HG02642 (cell line): ENCODE data around the gene ICOSLG.
"Not testable (repeated sequence)": the region's sequence is repeated elsewhere in the genome, so short reads cannot be mapped to it uniquely, and the experiment has no call there.

Experiments used
- ATAC-seq: cut with Tn5 transposase; IDR thresholded peaks from one replicate; pipeline ENCODE4 v1.9.1; 2021; ENCODE audit warnings: mild to moderate bottlenecking; ENCODE audit not compliant: unreplicated experiment, poor library complexity

ICOSLG gene

DNA sequence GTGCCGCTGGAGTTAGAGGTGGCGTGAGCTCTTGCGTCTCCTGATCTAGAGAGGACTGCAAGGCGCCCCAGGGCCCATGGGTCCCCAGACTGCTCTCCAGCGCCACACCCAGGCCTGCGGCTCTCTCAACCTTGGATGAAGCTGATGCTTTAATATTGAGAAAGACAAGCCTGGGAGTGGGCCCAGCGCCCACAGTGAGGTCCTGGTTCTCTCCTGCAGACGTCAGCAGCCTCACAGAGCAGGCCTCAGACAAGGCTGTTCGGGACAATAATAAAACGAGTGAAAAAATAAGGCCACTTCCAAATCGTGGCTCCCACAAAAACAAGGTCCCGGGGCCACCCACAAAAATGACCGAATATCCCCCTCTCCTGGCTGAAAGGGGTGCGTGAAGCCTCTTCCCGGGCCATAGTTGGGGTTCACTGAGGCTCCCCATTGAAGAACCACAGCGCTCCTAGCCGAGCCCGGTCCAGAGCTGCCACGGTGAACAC, 27.0 kb upstream of the ICOSLG start:
- ATAC-seq: no peak

DNA sequence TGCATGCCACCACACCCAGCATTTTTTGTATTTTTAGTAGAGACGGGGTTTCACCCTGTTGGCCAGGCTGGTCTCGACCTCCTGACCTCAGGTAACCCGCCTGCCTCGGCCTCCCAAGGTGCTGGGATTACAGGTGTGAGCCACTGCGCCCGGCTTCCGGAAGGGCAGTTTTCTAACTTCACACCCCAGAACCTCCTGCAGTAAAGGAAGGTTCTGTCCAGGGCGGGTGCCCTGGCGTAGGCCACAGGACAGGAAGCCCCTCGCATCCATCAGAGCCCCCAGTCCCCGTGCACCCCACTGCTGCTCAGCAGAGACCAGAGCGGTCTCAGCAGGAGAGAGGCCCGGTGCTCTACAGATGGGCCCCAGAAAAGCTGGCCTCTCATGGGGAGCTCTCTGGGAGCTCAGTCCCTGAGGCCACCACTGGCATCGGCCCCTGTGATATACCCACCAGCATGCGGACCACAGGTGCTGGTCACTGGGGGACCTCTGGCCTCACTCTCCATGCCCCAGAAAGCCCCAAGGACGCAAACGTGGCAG, 25.1 kb upstream of the ICOSLG start:
- no peak for ATAC-seq

DNA sequence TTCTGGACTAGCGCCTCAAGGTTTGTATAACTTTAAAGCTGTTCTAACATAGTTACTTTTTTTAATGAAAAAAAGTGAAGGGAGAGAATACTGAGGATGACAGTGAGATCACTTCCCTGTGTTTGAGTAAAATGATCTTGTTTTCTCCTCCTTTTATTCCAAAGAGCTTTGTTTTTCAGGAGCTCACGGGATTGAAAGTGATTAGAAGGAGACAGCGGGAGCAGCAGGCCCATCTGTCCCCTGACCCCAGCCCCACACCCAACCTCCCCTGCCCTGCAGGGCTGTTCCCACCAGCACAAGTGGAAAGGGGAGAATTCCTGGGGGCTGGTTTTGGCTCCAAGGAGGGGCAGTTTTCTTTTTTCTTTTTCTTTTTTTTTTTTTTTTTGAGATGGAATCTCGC, 23.0 kb upstream of the ICOSLG start:
- no peak for ATAC-seq

DNA sequence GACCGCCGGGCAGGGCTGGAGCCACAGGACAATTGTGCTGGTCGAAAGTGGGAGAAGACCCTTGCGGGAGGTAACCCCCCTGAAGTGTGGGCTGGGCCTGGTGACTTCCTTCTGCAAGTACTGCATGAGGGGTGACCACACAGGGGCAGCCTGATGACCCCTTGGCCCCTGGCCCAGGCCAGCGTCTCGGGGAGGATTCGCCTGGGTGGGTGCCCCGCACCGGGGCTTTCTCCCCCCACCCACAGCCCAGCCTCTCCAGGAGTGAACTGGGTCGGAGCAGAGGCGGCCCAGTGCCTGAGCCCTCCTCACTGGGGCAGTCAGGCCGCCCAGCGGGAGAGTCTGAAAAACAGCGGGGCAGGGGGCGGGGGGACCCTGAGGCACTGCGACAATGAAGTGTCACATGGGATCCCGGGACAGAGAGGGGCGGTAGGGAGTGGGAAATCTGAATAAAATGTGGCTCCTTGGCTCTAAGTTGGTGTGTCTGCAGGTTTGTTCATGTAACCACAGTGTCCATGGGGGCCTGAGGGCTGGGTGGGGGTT, 22.5 kb upstream of the ICOSLG start:
- ATAC-seq: no peak

DNA sequence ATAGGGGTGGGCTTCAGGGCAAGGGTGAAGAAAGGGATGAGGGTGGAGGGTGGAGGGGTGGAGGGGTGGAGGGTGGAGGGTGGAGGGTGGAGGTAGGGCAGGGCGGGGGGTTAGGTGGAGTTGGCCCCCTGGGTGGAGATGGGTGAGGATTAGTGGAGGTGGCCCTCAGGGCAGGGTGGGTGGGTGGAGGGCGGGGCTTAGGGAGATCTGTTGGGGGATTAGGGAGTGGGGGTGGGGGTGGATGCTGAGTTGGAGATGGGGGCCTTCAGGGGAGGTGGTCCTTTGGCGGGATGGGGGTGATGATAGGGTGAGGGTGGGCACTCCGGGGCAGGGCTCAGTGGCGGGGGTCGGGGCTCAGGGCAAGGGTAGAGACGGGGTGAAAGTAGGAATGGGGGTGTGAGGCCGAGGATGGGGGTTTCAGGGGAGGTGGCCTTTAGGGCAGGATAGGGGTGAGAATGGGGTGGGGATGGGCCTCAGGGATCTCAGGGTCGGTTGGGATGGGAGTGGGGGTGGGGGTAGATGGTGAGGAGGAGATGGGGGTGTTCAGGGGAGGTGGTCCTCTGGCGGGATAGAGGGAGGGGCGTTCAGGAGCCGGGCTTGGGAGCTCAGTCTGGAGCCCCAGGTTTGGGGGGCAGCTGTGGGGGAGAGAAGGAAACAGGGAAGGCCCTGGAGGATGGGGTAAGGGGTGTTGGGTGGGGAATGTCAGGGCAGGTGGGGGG, 21.8 kb upstream of the ICOSLG start:
- ATAC-seq: no peak

DNA sequence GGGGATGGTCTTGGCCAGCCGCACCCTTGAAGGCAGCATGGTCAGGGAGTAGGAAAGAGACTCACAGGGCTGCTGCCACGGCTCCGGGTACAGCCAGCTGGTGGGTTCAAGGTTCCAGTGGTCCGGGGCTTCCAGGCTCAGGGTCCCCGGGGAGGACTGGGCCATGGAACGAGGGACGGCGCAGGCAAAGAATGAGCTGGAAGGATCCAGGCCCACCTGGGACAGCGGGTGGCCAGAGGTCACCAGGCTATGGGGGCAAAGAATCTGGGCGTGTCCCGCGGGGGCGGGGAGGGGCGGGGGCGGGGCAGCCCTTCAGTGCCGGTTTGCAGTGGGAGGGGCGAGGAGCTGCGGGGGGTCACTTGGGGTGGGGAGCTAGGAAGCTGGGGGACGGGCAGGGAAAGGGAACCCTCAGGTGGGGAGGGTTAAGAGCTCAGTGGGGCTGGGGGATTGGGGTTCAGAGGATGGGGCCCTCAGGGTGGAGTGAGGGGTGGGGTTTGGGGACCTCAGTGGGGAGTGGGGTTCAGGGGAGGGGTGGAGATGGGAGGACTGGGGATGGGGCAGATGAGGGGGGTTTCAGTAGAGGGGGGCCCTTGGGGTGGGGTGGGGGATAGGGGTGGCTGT, 21.0 kb upstream of the ICOSLG start, which contains the start of gene DNMT3L:
Gene DNMT3L (minus strand): TSS at position 223 of the 621 bp plus-strand sequence. CDS start 638 bp downstream, outside the sequence.
- ATAC-seq: no peak

DNA sequence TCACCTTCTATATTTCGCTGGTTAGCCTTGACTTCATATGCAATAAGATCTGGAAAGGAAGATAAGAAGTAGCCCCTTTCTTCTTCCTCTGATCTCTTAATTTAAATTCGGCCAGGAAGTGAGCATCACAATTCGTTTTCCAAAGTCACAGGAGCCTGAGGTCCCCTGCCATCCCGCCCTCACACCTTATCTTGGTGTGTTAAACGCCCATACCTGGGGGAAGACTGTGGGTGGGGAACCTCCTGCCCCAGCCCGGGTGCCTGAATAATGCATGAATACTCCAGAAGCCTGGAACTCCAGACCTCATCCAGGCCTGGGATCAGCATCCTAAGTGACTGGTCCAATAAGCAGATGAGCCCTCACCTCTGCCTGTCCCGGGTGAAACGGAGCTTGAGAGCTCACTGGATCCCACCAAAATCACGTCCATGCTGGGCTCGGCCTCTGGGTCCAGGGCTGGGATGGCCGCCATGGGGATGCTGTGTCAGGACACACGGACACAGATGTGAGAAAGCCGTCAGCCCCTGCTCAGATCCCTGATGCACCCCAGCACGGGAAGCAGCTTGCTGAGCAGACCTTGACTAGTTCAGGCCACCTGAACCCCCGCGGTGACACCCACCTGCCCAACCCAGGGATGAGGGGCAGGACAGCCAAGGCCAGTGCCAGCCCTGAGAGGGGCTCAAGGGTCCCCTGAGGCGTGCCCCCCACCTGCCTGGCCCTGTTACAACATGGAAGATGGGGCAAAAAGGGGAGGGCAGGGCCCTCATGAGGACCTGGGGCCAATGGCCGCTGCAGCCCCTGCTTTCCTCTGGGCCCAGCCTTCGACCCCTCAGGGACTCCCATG, 20.3 kb upstream of the ICOSLG start:
- no peak for ATAC-seq

DNA sequence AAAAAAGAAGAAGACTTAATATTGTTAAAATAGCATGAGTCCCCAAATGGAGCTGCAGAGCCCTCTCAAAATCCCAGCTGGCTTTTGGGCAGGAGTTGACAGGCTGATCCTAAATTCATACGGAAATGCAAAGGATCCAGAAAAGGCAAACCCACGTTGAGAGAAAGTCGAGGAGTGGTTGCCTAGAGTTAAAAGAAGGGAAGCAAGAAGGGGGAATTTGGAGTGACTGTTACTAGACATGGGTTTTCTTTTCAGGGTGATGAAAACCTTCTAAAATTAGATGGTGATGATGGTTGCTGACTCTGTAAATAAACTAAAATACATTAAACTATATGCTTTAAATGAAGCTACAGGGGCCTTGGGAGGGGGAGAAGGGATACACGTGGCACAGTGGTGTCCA, 19.3 kb upstream of the ICOSLG start:
- ATAC-seq: no peak

DNA sequence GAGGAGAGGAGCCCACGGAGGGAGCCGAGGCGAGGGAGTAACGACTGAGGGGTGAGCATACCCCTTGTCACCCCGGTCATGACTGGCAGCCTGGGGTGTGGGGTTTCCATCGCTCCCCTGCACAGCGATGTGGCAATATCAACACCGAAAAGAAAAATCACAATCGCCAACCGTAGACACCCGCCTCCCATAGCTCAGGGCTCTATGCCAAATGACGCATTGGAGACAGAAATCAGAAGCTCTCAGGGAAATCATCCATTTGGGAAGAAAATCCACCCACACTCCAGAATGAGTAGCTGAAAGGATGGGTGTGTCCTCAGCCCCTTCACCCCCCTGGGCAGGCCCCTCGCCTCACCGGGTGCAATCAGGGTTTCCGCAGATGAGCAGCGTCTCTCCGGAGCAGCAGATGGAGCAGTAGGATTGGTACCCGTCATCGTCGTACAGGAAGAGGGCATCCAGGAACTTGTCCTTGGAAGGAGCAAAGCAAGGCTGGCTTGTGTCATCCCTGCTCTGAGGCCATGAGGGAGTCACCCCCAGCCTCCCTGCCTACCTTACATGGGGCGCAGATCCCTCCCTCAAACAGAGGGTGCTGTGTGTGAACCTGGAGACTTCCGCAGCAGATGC, 18.5 kb upstream of the ICOSLG start:
- no peak for ATAC-seq

DNA sequence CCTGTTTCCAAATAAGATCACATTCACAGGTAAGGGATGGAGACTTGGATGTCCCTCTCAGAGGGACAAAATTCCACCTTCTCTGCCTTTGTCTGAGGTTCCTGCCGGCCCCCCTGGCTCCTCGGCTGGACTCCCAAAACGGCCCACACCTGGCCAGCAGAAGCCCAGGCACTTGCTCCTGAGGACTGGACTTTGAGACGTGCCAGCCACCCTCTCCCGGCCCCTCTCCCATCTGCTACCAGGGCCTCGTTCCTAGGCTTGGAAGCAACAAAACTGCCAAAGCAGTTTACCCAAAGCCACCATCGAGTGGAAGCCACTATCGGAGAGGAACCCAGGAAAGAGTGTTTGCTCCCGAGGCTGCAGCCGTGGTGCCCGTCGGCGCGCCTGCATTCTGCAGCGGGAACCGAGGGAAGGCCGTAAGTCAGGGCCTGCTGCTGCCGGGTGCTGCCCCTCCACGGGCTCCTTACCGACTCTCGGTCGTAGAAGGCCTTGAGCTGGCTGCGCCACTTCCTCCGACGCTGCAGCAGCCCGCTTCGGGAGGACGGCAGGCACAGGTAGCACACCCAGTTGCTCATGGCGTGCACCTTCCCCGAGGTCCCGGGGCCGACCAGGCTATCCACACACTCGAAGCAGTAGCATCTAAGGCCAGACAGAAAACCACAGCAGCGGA, 17.4 kb upstream of the ICOSLG start:
- no peak for ATAC-seq

DNA sequence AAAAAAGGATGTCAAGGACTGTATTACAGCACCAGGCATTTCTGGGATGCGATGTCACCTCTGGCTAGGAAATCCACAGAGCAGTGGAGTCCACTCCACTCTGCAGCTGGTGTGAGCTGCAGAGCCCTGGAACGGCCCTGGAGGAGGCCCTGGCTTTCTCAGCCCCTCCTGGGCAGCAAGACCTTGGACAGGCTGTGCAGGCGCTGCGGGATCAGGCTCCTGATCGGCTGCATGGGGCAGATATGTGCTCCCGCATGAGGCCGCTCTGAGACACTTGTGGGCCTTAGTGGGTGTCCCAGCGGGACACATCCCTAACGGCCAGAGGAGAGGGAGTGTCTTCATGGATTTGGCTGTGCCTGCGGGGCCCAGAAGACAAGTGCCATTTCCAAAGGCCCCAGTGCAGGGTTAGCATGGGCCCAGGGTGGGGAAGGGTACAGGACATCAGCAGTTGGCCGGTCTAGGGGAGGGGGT, 14.8 kb upstream of the ICOSLG start:
- ATAC-seq: no peak

DNA sequence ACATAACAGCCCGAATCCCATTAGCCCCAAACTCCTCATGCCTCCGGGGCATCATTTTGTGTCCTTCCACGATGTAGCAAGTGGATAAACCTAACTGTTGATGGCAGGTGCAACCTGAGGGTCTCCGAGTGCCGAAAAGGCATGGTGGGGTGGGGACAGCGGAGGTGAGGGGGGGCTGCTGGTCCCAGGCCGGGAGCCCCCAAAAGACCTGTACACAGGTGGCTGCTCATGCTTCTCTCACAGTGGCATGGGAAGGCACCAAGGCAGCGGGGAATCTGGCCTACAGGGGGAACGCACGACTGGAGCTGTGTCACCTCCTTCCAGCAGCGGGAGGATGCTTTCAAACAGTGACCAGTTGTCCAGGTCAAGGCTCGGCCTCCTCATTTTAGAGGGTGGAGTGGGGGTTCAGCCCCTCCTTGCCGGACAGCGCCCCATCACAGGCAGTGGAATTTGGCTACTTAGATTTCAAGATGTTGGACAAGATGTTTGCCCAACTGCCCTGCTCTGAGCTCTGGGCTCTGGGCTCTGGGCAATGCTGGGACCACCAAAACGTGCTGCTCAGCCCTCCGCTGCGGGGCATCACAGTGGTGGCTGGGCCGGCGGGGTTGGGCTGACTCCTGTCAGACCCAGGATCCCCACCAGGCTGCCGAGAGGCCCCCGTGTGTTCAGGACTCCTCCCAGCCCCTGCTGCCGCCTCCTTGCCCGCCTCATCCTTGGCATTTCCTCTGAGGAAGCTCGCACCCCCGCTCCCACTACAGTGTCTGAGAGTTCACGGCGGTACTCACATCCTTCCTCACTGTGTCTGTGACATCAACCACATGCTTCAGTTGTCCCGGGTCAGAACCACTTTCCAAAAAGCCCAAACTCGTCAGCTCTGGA, 13.3 kb upstream of the ICOSLG start:
- no peak for ATAC-seq

DNA sequence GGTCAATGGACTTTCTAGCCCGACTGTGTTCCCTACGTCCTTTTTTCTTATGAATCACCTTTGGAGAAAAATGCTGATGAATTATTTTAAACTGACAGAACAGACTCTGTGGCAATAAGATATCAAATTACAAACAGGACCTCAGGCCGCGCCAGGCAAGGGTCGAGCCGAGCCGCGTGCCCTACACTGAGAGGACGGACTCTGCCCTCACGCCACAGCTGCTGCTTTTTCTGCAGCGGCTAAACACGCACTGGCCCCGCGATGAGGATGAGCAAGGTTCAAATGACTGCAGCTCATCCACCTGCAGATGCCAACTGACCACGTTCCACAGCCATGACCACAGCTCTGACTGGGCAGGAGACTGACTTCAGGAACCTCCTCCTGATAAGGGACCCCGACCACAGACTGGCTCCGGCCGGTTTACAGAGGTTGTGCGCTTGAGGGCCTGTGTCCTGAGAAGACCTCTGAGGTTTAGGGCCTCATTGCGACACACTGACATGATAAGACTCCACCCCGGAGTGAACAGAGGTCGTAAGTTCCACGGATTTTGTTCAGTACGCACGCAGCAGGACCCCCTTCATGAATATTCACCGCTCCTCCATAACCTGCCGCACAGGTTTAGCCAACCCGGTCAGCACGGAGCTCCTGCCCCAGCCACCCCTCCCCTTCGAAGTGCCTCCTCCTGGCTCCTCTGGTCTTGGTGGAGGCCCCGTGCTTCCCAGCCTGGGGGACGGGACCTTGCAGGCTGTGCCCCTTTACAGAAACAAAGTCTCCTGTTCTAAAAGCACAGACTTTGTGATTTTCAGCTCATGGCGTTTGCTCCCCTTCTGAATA, 8.7 kb upstream of the ICOSLG start:
- not testable (repeated sequence) for ATAC-seq

DNA sequence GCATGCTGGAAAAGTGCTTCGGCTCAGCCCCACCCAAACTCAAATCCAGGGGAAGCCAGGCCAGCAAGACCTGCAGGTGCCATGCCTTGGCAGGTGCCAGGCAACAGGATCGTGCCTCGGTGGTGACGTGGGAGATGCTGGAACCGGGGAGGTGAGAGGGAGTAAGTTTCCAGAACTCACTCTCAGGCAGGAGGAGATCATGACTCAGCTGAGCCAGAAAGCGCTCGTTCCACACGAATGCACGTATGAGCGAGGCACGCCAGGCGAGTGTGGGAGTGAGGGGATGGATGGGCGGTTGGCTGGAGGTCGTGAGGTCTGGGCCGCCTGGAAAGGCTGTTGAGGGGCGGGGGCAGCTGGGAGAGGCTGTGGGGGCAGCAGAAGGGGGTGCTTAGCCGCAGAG, 7.2 kb upstream of the ICOSLG start:
- not testable (repeated sequence) for ATAC-seq

DNA sequence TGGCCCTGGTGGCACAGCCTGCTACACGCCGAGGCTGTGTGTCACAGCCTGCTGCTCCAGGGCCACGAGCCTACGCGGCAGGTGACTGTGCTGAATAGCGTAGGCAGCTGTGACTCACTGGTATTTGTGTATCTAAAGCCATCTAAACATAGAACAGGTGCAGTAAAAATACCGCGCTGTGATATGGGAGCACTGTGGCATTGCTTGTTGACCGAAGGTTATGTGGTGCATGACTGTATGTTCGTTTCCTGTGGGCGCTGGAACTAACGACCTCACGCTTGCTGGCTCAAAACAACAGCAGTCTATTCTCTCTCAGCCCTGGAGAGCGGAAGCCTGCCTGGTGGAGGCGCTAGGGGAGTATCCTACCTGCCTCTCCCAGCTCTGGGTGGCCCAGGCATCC, 3.2 kb upstream of the ICOSLG start:
- peak; percentile 51 for ATAC-seq

DNA sequence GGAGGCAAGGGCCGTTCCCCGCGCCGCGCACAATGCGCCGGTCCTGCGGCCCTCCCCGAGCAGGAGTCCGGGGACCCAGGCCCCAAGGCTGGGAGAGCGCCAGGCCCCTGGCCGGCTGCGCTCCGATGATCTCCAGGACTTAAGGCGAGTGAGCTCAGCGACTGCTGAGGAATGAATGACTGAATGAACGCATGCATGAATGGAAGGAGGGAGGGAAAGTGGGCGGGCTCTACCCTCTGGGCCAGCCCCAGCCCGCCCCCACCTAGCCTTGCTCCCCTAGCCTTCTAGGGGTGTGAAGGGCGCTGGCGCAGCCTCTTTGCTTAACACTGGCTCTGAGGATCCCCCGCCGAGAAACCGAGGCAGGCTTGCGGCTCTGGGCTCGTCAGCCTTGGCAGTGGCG, 538 bp upstream of the ICOSLG start:
- peak; percentile 32 for ATAC-seq

DNA sequence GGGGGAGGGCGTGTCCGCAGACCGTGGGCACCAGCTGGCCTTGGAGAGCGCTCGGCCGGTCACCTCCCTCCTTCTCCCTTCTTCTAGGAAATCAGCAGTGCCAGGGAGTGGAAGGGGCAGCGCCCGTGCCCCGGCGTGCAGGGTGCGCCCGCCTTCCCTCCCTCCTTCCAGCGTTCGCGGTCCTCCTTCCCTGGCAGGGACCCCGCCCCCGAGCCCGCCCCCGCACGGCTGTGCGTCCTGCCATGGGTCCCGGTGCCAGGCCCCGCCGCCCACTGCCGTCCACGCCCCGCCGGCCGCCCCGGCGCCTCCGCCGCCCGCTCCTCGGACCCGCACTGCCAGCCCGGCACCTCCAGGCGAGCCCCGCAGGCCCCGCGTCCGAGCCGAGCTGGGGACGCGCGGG, 390 bp downstream of the ICOSLG start:
- ATAC-seq: peak; percentile 20

DNA sequence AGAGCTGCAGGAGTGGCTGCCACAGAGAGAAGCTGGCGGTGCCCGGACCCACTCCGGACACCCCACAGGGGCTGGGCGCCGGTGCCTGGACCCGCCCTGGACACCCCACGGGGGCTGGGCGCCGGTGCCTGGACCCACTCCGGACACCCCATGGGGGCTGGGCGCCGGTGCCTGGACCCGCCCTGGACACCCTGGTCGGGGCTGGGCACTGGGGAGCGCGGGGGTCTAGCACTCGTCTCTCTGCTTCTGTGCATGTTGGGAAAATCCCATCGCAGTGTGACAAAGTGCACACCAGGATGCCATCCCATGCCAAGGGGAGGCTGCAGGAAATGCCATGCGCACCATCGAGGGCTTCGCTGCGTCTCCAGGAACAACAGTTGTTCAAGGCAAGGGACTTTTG, 11.2 kb downstream of the ICOSLG start:
- ATAC-seq: not testable (repeated sequence)
